Measurements from ENCODE around the gene CYRIA.

DNA sequence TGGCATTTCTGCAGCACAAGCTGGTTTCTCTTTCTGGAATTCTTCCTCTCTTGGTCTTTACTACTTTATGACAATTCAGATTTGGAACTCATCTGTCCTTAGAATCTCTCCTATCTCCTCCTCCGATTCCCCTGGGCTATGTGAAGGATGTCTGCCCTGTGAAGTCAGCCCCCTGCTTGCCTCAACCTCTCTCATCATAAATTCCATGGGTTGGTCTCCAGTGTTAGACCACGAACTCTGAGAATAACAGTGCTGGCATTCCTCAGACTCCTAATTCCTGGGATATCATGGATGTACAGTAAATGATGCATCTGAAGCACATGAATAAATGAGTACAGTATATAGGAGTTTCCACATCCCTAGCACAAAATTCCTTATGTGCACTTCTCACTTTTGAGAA lies 21.0 kb upstream of the CYRIA start:
- TF ChIP-seq REST (IDR thresholded peaks at IDR 0.05) (no peak), GABPA (IDR thresholded peaks at IDR 0.05 in 1 of 2, conservative IDR thresholded peaks at IDR 0.05 in 1 of 2) (no peak), FOXA1 (IDR thresholded peaks at IDR 0.05) (no peak)
- TF ChIP-seq, protein P1, sequence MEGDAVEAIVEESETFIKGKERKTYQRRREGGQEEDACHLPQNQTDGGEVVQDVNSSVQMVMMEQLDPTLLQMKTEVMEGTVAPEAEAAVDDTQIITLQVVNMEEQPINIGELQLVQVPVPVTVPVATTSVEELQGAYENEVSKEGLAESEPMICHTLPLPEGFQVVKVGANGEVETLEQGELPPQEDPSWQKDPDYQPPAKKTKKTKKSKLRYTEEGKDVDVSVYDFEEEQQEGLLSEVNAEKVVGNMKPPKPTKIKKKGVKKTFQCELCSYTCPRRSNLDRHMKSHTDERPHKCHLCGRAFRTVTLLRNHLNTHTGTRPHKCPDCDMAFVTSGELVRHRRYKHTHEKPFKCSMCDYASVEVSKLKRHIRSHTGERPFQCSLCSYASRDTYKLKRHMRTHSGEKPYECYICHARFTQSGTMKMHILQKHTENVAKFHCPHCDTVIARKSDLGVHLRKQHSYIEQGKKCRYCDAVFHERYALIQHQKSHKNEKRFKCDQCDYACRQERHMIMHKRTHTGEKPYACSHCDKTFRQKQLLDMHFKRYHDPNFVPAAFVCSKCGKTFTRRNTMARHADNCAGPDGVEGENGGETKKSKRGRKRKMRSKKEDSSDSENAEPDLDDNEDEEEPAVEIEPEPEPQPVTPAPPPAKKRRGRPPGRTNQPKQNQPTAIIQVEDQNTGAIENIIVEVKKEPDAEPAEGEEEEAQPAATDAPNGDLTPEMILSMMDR (IDR thresholded peaks at IDR 0.05; ENCODE audit: low read depth, low read length, missing input control), result no peak
- TF ChIP-seq, protein P2, sequence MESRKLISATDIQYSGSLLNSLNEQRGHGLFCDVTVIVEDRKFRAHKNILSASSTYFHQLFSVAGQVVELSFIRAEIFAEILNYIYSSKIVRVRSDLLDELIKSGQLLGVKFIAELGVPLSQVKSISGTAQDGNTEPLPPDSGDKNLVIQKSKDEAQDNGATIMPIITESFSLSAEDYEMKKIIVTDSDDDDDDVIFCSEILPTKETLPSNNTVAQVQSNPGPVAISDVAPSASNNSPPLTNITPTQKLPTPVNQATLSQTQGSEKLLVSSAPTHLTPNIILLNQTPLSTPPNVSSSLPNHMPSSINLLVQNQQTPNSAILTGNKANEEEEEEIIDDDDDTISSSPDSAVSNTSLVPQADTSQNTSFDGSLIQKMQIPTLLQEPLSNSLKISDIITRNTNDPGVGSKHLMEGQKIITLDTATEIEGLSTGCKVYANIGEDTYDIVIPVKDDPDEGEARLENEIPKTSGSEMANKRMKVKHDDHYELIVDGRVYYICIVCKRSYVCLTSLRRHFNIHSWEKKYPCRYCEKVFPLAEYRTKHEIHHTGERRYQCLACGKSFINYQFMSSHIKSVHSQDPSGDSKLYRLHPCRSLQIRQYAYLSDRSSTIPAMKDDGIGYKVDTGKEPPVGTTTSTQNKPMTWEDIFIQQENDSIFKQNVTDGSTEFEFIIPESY (IDR thresholded peaks at IDR 0.05), result no peak
- TF ChIP-seq, protein P3, sequence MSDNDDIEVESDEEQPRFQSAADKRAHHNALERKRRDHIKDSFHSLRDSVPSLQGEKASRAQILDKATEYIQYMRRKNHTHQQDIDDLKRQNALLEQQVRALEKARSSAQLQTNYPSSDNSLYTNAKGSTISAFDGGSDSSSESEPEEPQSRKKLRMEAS (IDR thresholded peaks at IDR 0.05), result no peak

Measured in liver (tissue), 3 donors.